ENCODE results near the gene SLC26A5.

- TF ChIP-seq POLR2A (IDR thresholded peaks at IDR 0.05) (no peak), CTCF (IDR thresholded peaks at IDR 0.05) (no peak)
Observed at GRCh38 chr7:103373866-103374643, 72.0 kb downstream of the SLC26A5 start.

All from esophagus squamous epithelium (tissue), 4 donors.